H1 (cell line): ENCODE results near the gene BOK. TPM values are rescaled to one million over a fixed set of nuclear protein-coding genes. Genes with fewer than 3 reads are reported as not detected.

Experiments used
- BACH1 ChIP-seq: IDR thresholded peaks from 2 replicates; pipeline ENCODE4 v1.6.1; 2012; ENCODE audit warnings: low read length, improper control_type of control experiment
- GTF2F1 ChIP-seq: IDR thresholded peaks from 2 replicates; pipeline ENCODE4 v1.6.1; 2012; ENCODE audit warnings: low read depth, low read length, improper control_type of control experiment, borderline replicate concordance
- HDAC6 ChIP-seq: IDR thresholded peaks from one replicate; pipeline ENCODE4 v1.7.1; 2012; ENCODE audit warnings: low read depth, mild to moderate bottlenecking, inconsistent platforms, low read length, moderate library complexity
- SP4 ChIP-seq: IDR thresholded peaks from 2 replicates; pipeline ENCODE4 v1.6.1; 2012; ENCODE audit warnings: low read length, inconsistent platforms
- polyA plus RNA-seq, 7 experiments: library from polyadenylated mRNA; depleted of rRNA in 3 of 7; stranded (reverse) in 5 of 7; unstranded in 2 of 7; fragments of >200 nt in 5 of 7; fragments of 200-250 nt in 2 of 7; gene quantifications; 1 replicate in 5 of 7; 2 replicates in 1 of 7; 4 replicates in 1 of 7; pipeline versions ENCODE4 v1.2.1 to v1.2.3, GENCODE V29; 2011 to 2013; ENCODE audit warnings: missing spikeins in 2 of 7, mixed read lengths in 2 of 7
- total RNA-seq: library from RNA; stranded (reverse); fragmentation: NEBNext Ultra II Directional; extraction: Animal tissue kit (Norgen Biotek cat#: 25700); gene quantifications from 2 replicates; pipeline ENCODE4 v1.2.1, GENCODE V29; 2021
- TF ChIP-seq, protein P1 (sequence below): IDR thresholded peaks from 2 replicates; pipeline ENCODE4 v1.6.1; 2012; ENCODE audit warnings: inconsistent platforms

BOK gene
- total and polyA plus RNA-seq, 2 of the 8 experiments (the other 6 are each of a cell fraction or from before 2014, with no cell fraction given) = 33.7 to 37.6 TPM

DNA sequence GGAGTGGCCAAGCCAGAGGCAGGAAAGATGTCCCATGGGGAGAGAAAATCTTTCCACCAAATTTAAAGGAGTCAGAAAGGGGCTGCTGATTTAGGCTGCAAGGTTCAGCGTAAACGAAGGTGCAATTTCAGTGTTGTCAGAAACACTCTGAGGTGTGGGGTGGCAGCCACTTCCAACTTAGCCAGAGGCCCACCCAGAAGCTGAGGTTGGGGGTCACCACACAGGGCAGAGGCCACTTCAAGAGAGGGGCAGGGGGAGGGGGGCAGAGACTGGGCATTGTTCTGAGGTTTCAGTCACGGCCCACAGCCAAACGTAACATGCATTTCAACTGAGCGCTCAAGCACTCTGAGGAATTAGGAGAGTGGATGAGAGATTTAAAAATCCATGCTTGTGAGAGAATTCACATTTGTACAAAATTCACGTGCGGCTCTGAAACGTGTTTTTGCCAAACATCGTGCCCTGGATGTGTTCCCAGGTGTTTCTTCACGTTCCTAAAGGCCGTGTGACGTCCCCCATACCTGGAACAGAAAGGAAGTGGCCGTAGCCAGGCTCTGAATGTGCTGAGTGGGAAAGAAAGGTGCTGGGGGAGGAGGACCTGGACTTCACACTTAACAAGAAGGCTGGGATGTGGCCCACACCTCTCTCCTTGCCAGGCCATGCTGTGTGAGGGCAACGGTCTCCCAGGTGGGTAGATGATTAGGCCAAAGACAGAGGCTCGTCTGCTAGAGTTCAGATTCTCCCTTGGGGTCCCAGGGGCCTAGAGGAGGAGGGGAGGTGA lies 19.5 kb upstream of the BOK start (continued):
- no peak for TF ChIP-seq GTF2F1
- no peak for TF ChIP-seq HDAC6
- TF ChIP-seq, protein P1, sequence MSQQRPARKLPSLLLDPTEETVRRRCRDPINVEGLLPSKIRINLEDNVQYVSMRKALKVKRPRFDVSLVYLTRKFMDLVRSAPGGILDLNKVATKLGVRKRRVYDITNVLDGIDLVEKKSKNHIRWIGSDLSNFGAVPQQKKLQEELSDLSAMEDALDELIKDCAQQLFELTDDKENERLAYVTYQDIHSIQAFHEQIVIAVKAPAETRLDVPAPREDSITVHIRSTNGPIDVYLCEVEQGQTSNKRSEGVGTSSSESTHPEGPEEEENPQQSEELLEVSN = no peak
- no peak for TF ChIP-seq SP4
- TF ChIP-seq BACH1 = no peak
- TF ChIP-seq, all 59 proteins: peak for 0
